Trophoblast cell (in vitro differentiated cells and primary cell): ENCODE results near the gene PDE4B.

Experiments
- DNase-seq, 2 donors: peaks; one replicate each; pipeline ENCODE4 v3.0.0-alpha.2; 2016
- H2AFZ ChIP-seq: 2 replicates; pipeline ENCODE4 v1.6.1; 2013; ENCODE audit warnings: low read length, moderate library complexity, mild to moderate bottlenecking; ENCODE audit not compliant: insufficient read depth, poor library complexity
- H2AK5ac ChIP-seq: 2 replicates; pipeline ENCODE4 v1.6.1; 2013; ENCODE audit warnings: mild to moderate bottlenecking, low read length
- H2BK120ac ChIP-seq: 2 replicates; pipeline ENCODE4 v1.6.1; 2013; ENCODE audit warnings: low read length, mild to moderate bottlenecking, moderate library complexity; ENCODE audit not compliant: insufficient read depth, poor library complexity
- H2BK12ac ChIP-seq: 2 replicates; pipeline ENCODE4 v1.6.1; 2013; ENCODE audit warnings: mild to moderate bottlenecking, low read length, moderate library complexity
- H2BK5ac ChIP-seq: 2 replicates; pipeline ENCODE4 v1.6.1; 2013; ENCODE audit warnings: low read length, low read depth, moderate library complexity, mild to moderate bottlenecking; ENCODE audit not compliant: poor library complexity
- H3K14ac ChIP-seq: 2 replicates; pipeline ENCODE4 v1.6.1; 2013; ENCODE audit warnings: mild to moderate bottlenecking, low read length
- H3K18ac ChIP-seq: 2 replicates; pipeline ENCODE4 v1.6.1; 2013; ENCODE audit warnings: mild to moderate bottlenecking, low read length
- H3K23ac ChIP-seq: 2 replicates; pipeline ENCODE4 v1.6.1; 2013; ENCODE audit warnings: low read length
- H3K27ac ChIP-seq: 2 replicates; pipeline ENCODE4 v1.5.1; 2013; ENCODE audit warnings: low read depth, mild to moderate bottlenecking, inconsistent platforms, low read length, moderate library complexity
- H3K27me3 ChIP-seq: 2 replicates; pipeline ENCODE4 v1.6.1; 2013; ENCODE audit warnings: inconsistent platforms, mild to moderate bottlenecking, low read length, moderate library complexity; ENCODE audit not compliant: insufficient read depth
- H3K36me3 ChIP-seq, 2 experiments: 1 replicate in 1 of 2; 2 replicates in 1 of 2; pipeline ENCODE4 v1.6.1; 2013; ENCODE audit warnings: low read length in 2 of 2, mild to moderate bottlenecking in 2 of 2, moderate library complexity in 1 of 2; ENCODE audit not compliant: insufficient read depth in 2 of 2, control insufficient read depth in 1 of 2
- H3K4ac ChIP-seq: 2 replicates; pipeline ENCODE4 v1.6.1; 2013; ENCODE audit warnings: low read depth, mild to moderate bottlenecking, low read length, moderate library complexity
- H3K4me1 ChIP-seq, 2 experiments: 1 replicate in 1 of 2; 2 replicates in 1 of 2; pipeline ENCODE4 v1.6.1; 2013; ENCODE audit warnings: low read length in 2 of 2, mild to moderate bottlenecking in 2 of 2, moderate library complexity in 1 of 2; ENCODE audit not compliant: insufficient read depth in 2 of 2, control insufficient read depth in 1 of 2
- H3K4me2 ChIP-seq: 2 replicates; pipeline ENCODE4 v1.6.1; 2013; ENCODE audit warnings: inconsistent platforms, mild to moderate bottlenecking, low read length, moderate library complexity
- H3K4me3 ChIP-seq: 2 replicates; pipeline ENCODE4 v1.5.1; 2013; ENCODE audit warnings: mild to moderate bottlenecking, low read depth, low read length, inconsistent platforms
- H3K79me1 ChIP-seq: one replicate; pipeline ENCODE4 v1.6.1; 2013; ENCODE audit warnings: low read length
- H3K79me2 ChIP-seq: 2 replicates; pipeline ENCODE4 v1.6.1; 2013; ENCODE audit warnings: low read length, mild to moderate bottlenecking; ENCODE audit not compliant: control insufficient read depth, insufficient read depth, poor library complexity
- H3K9ac ChIP-seq: 2 replicates; pipeline ENCODE4 v1.6.1; 2013; ENCODE audit warnings: mild to moderate bottlenecking, low read length
- H3K9me3 ChIP-seq: 2 replicates; pipeline ENCODE4 v1.6.1; 2013; ENCODE audit warnings: low read depth, mild to moderate bottlenecking, control low read depth, inconsistent platforms, low read length; ENCODE audit not compliant: insufficient read depth
- H4K12ac ChIP-seq: 2 replicates; pipeline ENCODE4 v1.6.1; 2013; ENCODE audit warnings: low read depth, mild to moderate bottlenecking, low read length, moderate library complexity
- H4K8ac ChIP-seq: 2 replicates; pipeline ENCODE4 v1.6.1; 2013; ENCODE audit warnings: low read depth, mild to moderate bottlenecking, low read length, moderate library complexity
- H4K91ac ChIP-seq: one replicate; pipeline ENCODE4 v1.6.1; 2013; ENCODE audit warnings: low read depth, mild to moderate bottlenecking, low read length, moderate library complexity
- WGBS: extraction: QIAGEN DNeasy Blood & Tissue Kit; methylation state at CpG from one replicate; pipeline ENCODE4 v1.1.7; 2013; ENCODE audit warnings: missing lambda C conversion rate; ENCODE audit not compliant: insufficient read length, insufficient coverage; ENCODE audit errors: extremely low coverage; 5-methylcytosine and 5-hydroxymethylcytosine counted together

Gene PDE4B

GRCh38 chr1:66294707-66295370, 502.1 kb downstream of the PDE4B start:
- Histone ChIP-seq H3K27ac (no peak overlapping the region), H3K14ac (no peak overlapping the region), H4K12ac (no peak overlapping the region), H3K4me1 (no peaks in the 10 kb centered on the region), H4K91ac (no peak overlapping the region), H2BK12ac (no peak overlapping the region), H2AFZ (no peak overlapping the region), H4K8ac (no peak overlapping the region), H3K4me2 (no peak overlapping the region), H2BK120ac (no peak overlapping the region), H3K79me2 (no peaks in the 10 kb centered on the region), H2BK5ac (no peak overlapping the region), H3K9me3 (no peaks in the 10 kb centered on the region), H3K4ac (no peak overlapping the region), H3K18ac (no peak overlapping the region), H3K36me3 (no peaks in the 10 kb centered on the region), H3K23ac (no peak overlapping the region), H2AK5ac (no peak overlapping the region), H3K79me1 (no peaks in the 10 kb centered on the region), H3K9ac (no peak overlapping the region), H3K27me3 (no peaks in the 10 kb centered on the region), H3K4me3 (no peak overlapping the region)
- no CpG with 5 or more reads among the region's 2 CpGs for WGBS
- DNase-seq, result peak in 1 of 2 donors; percentile 40

DNA sequence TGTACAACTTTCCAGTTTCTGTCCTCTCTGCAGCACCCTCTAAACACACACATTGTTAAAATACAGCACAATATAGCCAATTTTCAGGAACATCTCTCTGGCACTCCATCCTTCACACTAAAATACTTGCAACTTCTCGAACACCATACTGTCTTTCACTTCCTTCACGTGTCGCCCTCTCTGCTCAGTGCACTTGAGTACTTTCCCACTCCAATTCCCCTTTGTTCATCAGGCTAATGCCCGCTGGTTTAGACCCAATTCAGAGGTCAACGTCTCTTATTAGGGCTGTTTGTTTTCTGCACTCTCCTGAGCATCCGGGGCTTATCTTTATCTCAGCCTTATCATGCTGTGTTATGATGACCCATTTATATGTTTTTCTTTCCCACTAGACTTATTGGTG, 503.1 kb downstream of the PDE4B start:
- H3K4me1 ChIP-seq, result no peaks in the 10 kb centered on the region
- H3K4ac ChIP-seq, result no peak overlapping the region

GRCh38 chr1:66296370-66296769, 503.7 kb downstream of the PDE4B start:
- Histone ChIP-seq H4K91ac (no peak overlapping the region), H3K9ac (no peak overlapping the region), H3K4me2 (no peak overlapping the region), H3K4me3 (no peak overlapping the region), H3K27me3 (no peaks in the 10 kb centered on the region), H3K36me3 (no peaks in the 10 kb centered on the region), H3K4me1 (no peaks in the 10 kb centered on the region), H2BK5ac (no peak overlapping the region), H3K79me1 (no peaks in the 10 kb centered on the region), H4K12ac (no peak overlapping the region), H3K79me2 (no peaks in the 10 kb centered on the region), H2AK5ac (no peak overlapping the region), H3K14ac (no peak overlapping the region), H3K4ac (no peak overlapping the region), H2BK120ac (no peak overlapping the region), H3K27ac (no peak overlapping the region), H2BK12ac (no peak overlapping the region), H3K18ac (no peak overlapping the region), H4K8ac (no peak overlapping the region), H3K9me3 (no peaks in the 10 kb centered on the region), H2AFZ (no peak overlapping the region), H3K23ac (no peak overlapping the region)
- DNase-seq, result no peak
- WGBS, result no CpG with 5 or more reads among the region's 1 CpG

More for the DNA sequence above, 503.1 kb downstream of the PDE4B start:
- no peak overlapping the region for H2BK120ac ChIP-seq
- H2BK5ac ChIP-seq, result no peak overlapping the region
- H3K23ac ChIP-seq, result no peak overlapping the region
- DNase-seq, result no peak
- no peaks in the 10 kb centered on the region for H3K79me2 ChIP-seq
- H3K79me1 ChIP-seq, result no peaks in the 10 kb centered on the region
- no peak overlapping the region for H3K18ac ChIP-seq
- H4K12ac ChIP-seq, result no peak overlapping the region
- H3K4me2 ChIP-seq, result no peak overlapping the region
- H3K36me3 ChIP-seq, result no peaks in the 10 kb centered on the region
- WGBS, result no CpG with 5 or more reads among the region's 6 CpGs
- H3K4me3 ChIP-seq, result no peak overlapping the region
- H3K9ac ChIP-seq, result no peak overlapping the region
- H4K91ac ChIP-seq, result no peak overlapping the region
- H2BK12ac ChIP-seq, result no peak overlapping the region
- no peaks in the 10 kb centered on the region for H3K9me3 ChIP-seq
- no peak overlapping the region for H3K27ac ChIP-seq
- H4K8ac ChIP-seq, result no peak overlapping the region
- H3K14ac ChIP-seq, result no peak overlapping the region
- no peak overlapping the region for H2AK5ac ChIP-seq
- no peaks in the 10 kb centered on the region for H3K27me3 ChIP-seq
- H2AFZ ChIP-seq, result no peak overlapping the region

DNA sequence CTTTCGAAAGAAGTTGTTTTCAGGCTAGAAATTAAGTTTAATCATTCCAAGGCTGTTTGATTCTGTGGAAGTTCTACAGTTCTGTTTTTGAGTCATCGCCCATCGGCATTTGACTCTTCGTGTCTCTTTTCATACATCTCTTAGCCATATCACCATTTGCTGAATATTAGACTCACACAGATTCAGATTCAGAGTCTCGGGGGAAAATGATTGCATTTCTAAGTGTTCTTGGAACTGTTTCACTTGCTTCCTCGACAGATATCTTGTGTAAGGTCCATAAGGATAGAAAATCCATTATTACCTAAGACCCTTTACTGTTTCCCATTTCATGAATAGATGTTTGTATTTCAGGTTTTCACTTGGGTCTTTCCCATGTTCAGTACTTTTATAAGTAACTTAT, 504.3 kb downstream of the PDE4B start:
- Histone ChIP-seq H3K9ac (no peak overlapping the region), H4K91ac (no peak overlapping the region), H3K14ac (no peak overlapping the region), H4K8ac (no peak overlapping the region), H4K12ac (no peak overlapping the region), H2BK5ac (no peak overlapping the region), H3K27ac (no peak overlapping the region), H3K4me1 (no peaks in the 10 kb centered on the region), H3K79me2 (no peaks in the 10 kb centered on the region), H3K4ac (no peak overlapping the region), H2AFZ (no peak overlapping the region), H2BK120ac (no peak overlapping the region), H3K27me3 (no peaks in the 10 kb centered on the region), H3K4me3 (no peak overlapping the region), H2AK5ac (no peak overlapping the region), H3K23ac (no peak overlapping the region), H2BK12ac (no peak overlapping the region), H3K9me3 (no peaks in the 10 kb centered on the region), H3K36me3 (no peaks in the 10 kb centered on the region), H3K18ac (no peak overlapping the region), H3K4me2 (no peak overlapping the region), H3K79me1 (no peaks in the 10 kb centered on the region)
- DNase-seq, result no peak
- WGBS, result no CpG with 5 or more reads among the region's 6 CpGs
